Measurements from ENCODE around the gene PTRH2. TPM values are rescaled to one million over a fixed set of nuclear protein-coding genes. Genes with fewer than 3 reads are reported as not detected.

PTRH2 gene
- polyA plus RNA-seq, 3 donors = 13.4 to 27.0 (median 26.0) TPM

GRCh38 chr17:59650642-59651041, 56.6 kb downstream of the PTRH2 start:
- no peak overlapping the region for H3K9ac ChIP-seq (ENCODE audit: insufficient read depth, low read length, poor library complexity, severe bottlenecking)
- H3K27ac ChIP-seq (ENCODE audit: low read depth in 1 of 2, low read length in 2 of 2) = peak overlapping the region in 1 of 2 donors; percentile 18
- intact Hi-C loops (cut with micrococcal nuclease) = no loop called here
- H2AFZ ChIP-seq (ENCODE audit: insufficient read depth, low read depth, low read length, poor library complexity, severe bottlenecking) = no peak overlapping the region
- no CpG with 5 or more reads among the region's 1 CpG for WGBS (ENCODE audit: insufficient coverage)
- peaks cover 87% of the 10 kb centered on the region for H4K20me1 ChIP-seq (ENCODE audit: insufficient read depth, low read length)
- H3K4me1 ChIP-seq (ENCODE audit: control insufficient read depth in 1 of 2, insufficient read depth in 2 of 2, low read length in 2 of 2) = no peaks in the 10 kb centered on the region
- H3K27ac Mint-ChIP-seq = peak overlapping the region in 2 of 7 donors; percentile 58 to 75
- no peak overlapping the region for H3K4me2 ChIP-seq (replicated peaks; ENCODE audit: extremely low read depth, low read length, poor library complexity, severe bottlenecking)
- H3K4me3 Mint-ChIP-seq = no peak overlapping the region
- no peak overlapping the region for H3K4me3 ChIP-seq (replicated peaks in 1 of 3; ENCODE audit: low read depth in 2 of 3, low read length in 3 of 3)
- H3K36me3 Mint-ChIP-seq = peaks cover 79 to 94% of the 10 kb centered on the region in 2 donors
- H3K27me3 ChIP-seq (ENCODE audit: control insufficient read depth in 2 of 2, insufficient read depth in 2 of 2, low read length in 2 of 2) = no peaks in the 10 kb centered on the region
- no peaks in the 10 kb centered on the region for H3K9me3 ChIP-seq (replicated peaks in 1 of 2; ENCODE audit: control insufficient read depth in 1 of 2, insufficient read depth in 1 of 2, low read length in 2 of 2)
- H3K27me3 Mint-ChIP-seq (ENCODE audit: low read depth in 3 of 3) = no peaks in the 10 kb centered on the region
- DNase-seq = no peak
- peaks cover 89% of the 10 kb centered on the region for H3K79me2 ChIP-seq (ENCODE audit: insufficient read depth, low read length)
- no peaks in the 10 kb centered on the region for H3K9me3 Mint-ChIP-seq
- H3K36me3 ChIP-seq (replicated peaks in 1 of 2; ENCODE audit: control insufficient read depth in 1 of 2, insufficient read depth in 2 of 2, low read length in 2 of 2) = peaks cover 85 to 97% of the 10 kb centered on the region in 2 donors
- peaks cover 4% of the 10 kb centered on the region for H3K4me1 Mint-ChIP-seq
- TF ChIP-seq, protein P1, sequence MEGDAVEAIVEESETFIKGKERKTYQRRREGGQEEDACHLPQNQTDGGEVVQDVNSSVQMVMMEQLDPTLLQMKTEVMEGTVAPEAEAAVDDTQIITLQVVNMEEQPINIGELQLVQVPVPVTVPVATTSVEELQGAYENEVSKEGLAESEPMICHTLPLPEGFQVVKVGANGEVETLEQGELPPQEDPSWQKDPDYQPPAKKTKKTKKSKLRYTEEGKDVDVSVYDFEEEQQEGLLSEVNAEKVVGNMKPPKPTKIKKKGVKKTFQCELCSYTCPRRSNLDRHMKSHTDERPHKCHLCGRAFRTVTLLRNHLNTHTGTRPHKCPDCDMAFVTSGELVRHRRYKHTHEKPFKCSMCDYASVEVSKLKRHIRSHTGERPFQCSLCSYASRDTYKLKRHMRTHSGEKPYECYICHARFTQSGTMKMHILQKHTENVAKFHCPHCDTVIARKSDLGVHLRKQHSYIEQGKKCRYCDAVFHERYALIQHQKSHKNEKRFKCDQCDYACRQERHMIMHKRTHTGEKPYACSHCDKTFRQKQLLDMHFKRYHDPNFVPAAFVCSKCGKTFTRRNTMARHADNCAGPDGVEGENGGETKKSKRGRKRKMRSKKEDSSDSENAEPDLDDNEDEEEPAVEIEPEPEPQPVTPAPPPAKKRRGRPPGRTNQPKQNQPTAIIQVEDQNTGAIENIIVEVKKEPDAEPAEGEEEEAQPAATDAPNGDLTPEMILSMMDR (IDR thresholded peaks at IDR 0.05) = no peak

GRCh38 chr17:59649886-59650285, 57.3 kb downstream of the PTRH2 start:
- Histone ChIP-seq H3K36me3 (replicated peaks in 1 of 2; ENCODE audit: control insufficient read depth in 1 of 2, insufficient read depth in 2 of 2, low read length in 2 of 2) (peaks cover 85 to 97% of the 10 kb centered on the region in 2 donors), H4K20me1 (ENCODE audit: insufficient read depth, low read length) (peaks cover 93% of the 10 kb centered on the region), H3K79me2 (ENCODE audit: insufficient read depth, low read length) (peaks cover 90% of the 10 kb centered on the region), H3K27me3 (ENCODE audit: control insufficient read depth in 2 of 2, insufficient read depth in 2 of 2, low read length in 2 of 2) (no peaks in the 10 kb centered on the region), H3K4me3 (replicated peaks in 1 of 3; ENCODE audit: low read depth in 2 of 3, low read length in 3 of 3) (no peak overlapping the region), H3K9me3 (replicated peaks in 1 of 2; ENCODE audit: control insufficient read depth in 1 of 2, insufficient read depth in 1 of 2, low read length in 2 of 2) (no peaks in the 10 kb centered on the region), H3K27ac (ENCODE audit: low read depth in 1 of 2, low read length in 2 of 2) (peak overlapping the region in 1 of 2 donors; percentile 44), H2AFZ (ENCODE audit: insufficient read depth, low read depth, low read length, poor library complexity, severe bottlenecking) (no peak overlapping the region), H3K4me2 (replicated peaks; ENCODE audit: extremely low read depth, low read length, poor library complexity, severe bottlenecking) (no peak overlapping the region), H3K4me1 (ENCODE audit: control insufficient read depth in 1 of 2, insufficient read depth in 2 of 2, low read length in 2 of 2) (no peaks in the 10 kb centered on the region), H3K9ac (ENCODE audit: insufficient read depth, low read length, poor library complexity, severe bottlenecking) (no peak overlapping the region)
- no peak overlapping the region for H3K4me3 Mint-ChIP-seq
- intact Hi-C loops (cut with micrococcal nuclease) = no loop called here
- no peaks in the 10 kb centered on the region for H3K9me3 Mint-ChIP-seq
- H3K4me1 Mint-ChIP-seq = no peaks in the 10 kb centered on the region
- DNase-seq = no peak
- TF ChIP-seq, protein P1 (IDR thresholded peaks at IDR 0.05) = no peak
- no peak overlapping the region for H3K27ac Mint-ChIP-seq
- no peaks in the 10 kb centered on the region for H3K27me3 Mint-ChIP-seq (ENCODE audit: low read depth in 3 of 3)
- H3K36me3 Mint-ChIP-seq = peaks cover 77 to 94% of the 10 kb centered on the region in 2 donors

Other genes starting within 250 kb of the PTRH2 start
- 10 to 100 TPM; 12.4 to 22.0 (median 21.0) TPM for gene DHX40, start 141.8 kb downstream of the PTRH2 start, polyA plus RNA-seq
- gene CLTC, start 87.5 kb downstream of the PTRH2 start, polyA plus RNA-seq = 100 to 1,000 TPM in 1 of 3 donors, 10 to 100 TPM in 2; 63.3 to 102 (median 65.1) TPM
- gene VMP1, start 224 bp upstream of the PTRH2 start, polyA plus RNA-seq = 100 to 1,000 TPM; 246 to 511 (median 386) TPM
- 1 to 10 TPM; 2.9 to 7.3 (median 3.9) TPM for gene TUBD1, start 185.5 kb upstream of the PTRH2 start, polyA plus RNA-seq
- 10 to 100 TPM; 15.8 to 15.9 (median 15.9) TPM for gene RPS6KB1, start 185.7 kb upstream of the PTRH2 start, polyA plus RNA-seq

Data from CD14-positive monocyte (primary cell).